NCI-H345 treated with DMSO at 0.1 percent for 48 hours (cell line): ENCODE results near the gene PTGDR2.

ENCODE experiments used
- DNase-seq: peaks from one replicate; lab custom pipeline; 2025; ENCODE audit not compliant: unreplicated experiment; lab: John Stamatoyannopoulos, UW

Gene PTGDR2

GRCh38 chr11:60813324-60813723, 42.4 kb downstream of the PTGDR2 start:
- DNase-seq: no peak

GRCh38 chr11:60810569-60810968, 45.2 kb downstream of the PTGDR2 start:
- DNase-seq: no peak

GRCh38 chr11:60810151-60810550, 45.6 kb downstream of the PTGDR2 start:
- no peak for DNase-seq

- no peak for DNase-seq
Measured at GRCh38 chr11:60809691-60810090, 46.1 kb downstream of the PTGDR2 start.

GRCh38 chr11:60809249-60809648, 46.5 kb downstream of the PTGDR2 start:
- no peak for DNase-seq

- DNase-seq: no peak
Measured at GRCh38 chr11:60803273-60803936, 52.3 kb downstream of the PTGDR2 start.

GRCh38 chr11:60801194-60801593, 54.6 kb downstream of the PTGDR2 start:
- no peak for DNase-seq
